ENCODE results near the gene RTTN. TPM values are rescaled to one million over a fixed set of nuclear protein-coding genes. Genes with fewer than 3 reads are reported as not detected.

The RTTN gene
- total and polyA plus RNA-seq, 3 donors from 2014 or later: 23.1 to 67.0 (median 40.1) TPM

- no peak overlapping the region for H3K27ac ChIP-seq
- no peak for DNase-seq
- intact Hi-C loops (cut with DNase I; ENCODE audit: low total_unique reads): no loop called here
Observed at GRCh38 chr18:70069382-70069781, 136.1 kb downstream of the RTTN start.

GRCh38 chr18:70068981-70069380 is 136.5 kb downstream of the RTTN start:
- no peak overlapping the region for H3K4me3 ChIP-seq
- H3K27ac ChIP-seq: no peak overlapping the region
- H3K9me3 ChIP-seq: no peaks in the 10 kb centered on the region
- DNase-seq: no peak
- H3K4me1 ChIP-seq: no peaks in the 10 kb centered on the region
- no peaks in the 10 kb centered on the region for H3K36me3 ChIP-seq (ENCODE audit: low read depth, missing control alignments)
- no peak for TF ChIP-seq CTCF (IDR thresholded peaks at IDR 0.05)
- no peak for TF ChIP-seq POLR2A (IDR thresholded peaks at IDR 0.05)
- no peaks in the 10 kb centered on the region for H3K27me3 ChIP-seq
- intact Hi-C loops (cut with DNase I; ENCODE audit: low total_unique reads): no loop called here

More at GRCh38 chr18:70069382-70069781, 136.1 kb downstream of the RTTN start:
- no peaks in the 10 kb centered on the region for H3K9me3 ChIP-seq
- TF ChIP-seq CTCF (IDR thresholded peaks at IDR 0.05) (no peak), POLR2A (IDR thresholded peaks at IDR 0.05) (no peak)
- no peaks in the 10 kb centered on the region for H3K4me1 ChIP-seq
- no peaks in the 10 kb centered on the region for H3K27me3 ChIP-seq
- H3K4me3 ChIP-seq: no peak overlapping the region
- no peaks in the 10 kb centered on the region for H3K36me3 ChIP-seq (ENCODE audit: low read depth, missing control alignments)

GRCh38 chr18:70059684-70060083 is 145.8 kb downstream of the RTTN start:
- 91 to 97% methylated on average over 3 of the region's 3 CpGs for WGBS, 2 donors
- no peaks in the 10 kb centered on the region for H3K4me1 ChIP-seq
- H3K27ac ChIP-seq: no peak overlapping the region
- H3K4me3 ChIP-seq: no peak overlapping the region
- H3K9me3 ChIP-seq: no peaks in the 10 kb centered on the region
- DNase-seq: no peak
- H3K36me3 ChIP-seq (ENCODE audit: low read depth, missing control alignments): no peaks in the 10 kb centered on the region
- H3K27me3 ChIP-seq: no peaks in the 10 kb centered on the region
- intact Hi-C loops (cut with DNase I; ENCODE audit: low total_unique reads): no loop called here
- no peak for TF ChIP-seq POLR2A (IDR thresholded peaks at IDR 0.05)
- no peak for TF ChIP-seq CTCF (IDR thresholded peaks at IDR 0.05)

GRCh38 chr18:70058916-70059315 is 146.6 kb downstream of the RTTN start:
- DNase-seq: no peak
- no peaks in the 10 kb centered on the region for H3K36me3 ChIP-seq (ENCODE audit: low read depth, missing control alignments)
- no peaks in the 10 kb centered on the region for H3K4me1 ChIP-seq
- no peak for TF ChIP-seq POLR2A (IDR thresholded peaks at IDR 0.05)
- no peak for TF ChIP-seq CTCF (IDR thresholded peaks at IDR 0.05)
- H3K27ac ChIP-seq: no peak overlapping the region
- no peaks in the 10 kb centered on the region for H3K27me3 ChIP-seq
- H3K4me3 ChIP-seq: no peak overlapping the region
- no peaks in the 10 kb centered on the region for H3K9me3 ChIP-seq
- intact Hi-C loops (cut with DNase I; ENCODE audit: low total_unique reads): no loop called here

GRCh38 chr18:70047931-70048603 is 157.4 kb downstream of the RTTN start:
- H3K27ac ChIP-seq: no peak overlapping the region
- no peaks in the 10 kb centered on the region for H3K27me3 ChIP-seq
- no peaks in the 10 kb centered on the region for H3K4me1 ChIP-seq
- H3K36me3 ChIP-seq (ENCODE audit: low read depth, missing control alignments): no peaks in the 10 kb centered on the region
- H3K9me3 ChIP-seq: no peaks in the 10 kb centered on the region
- no peak for DNase-seq
- intact Hi-C loops (cut with DNase I; ENCODE audit: low total_unique reads): no loop called here
- TF ChIP-seq CTCF (IDR thresholded peaks at IDR 0.05): no peak
- TF ChIP-seq POLR2A (IDR thresholded peaks at IDR 0.05): no peak
- no peak overlapping the region for H3K4me3 ChIP-seq
- WGBS, 2 donors: 89 to 95% methylated on average over 4 of the region's 4 CpGs

All from testis (tissue), 3 donors.